ENCODE results near the gene C6orf120. TPM values are rescaled to one million over a fixed set of nuclear protein-coding genes. Genes with fewer than 3 reads are reported as not detected.

Gene C6orf120
- total RNA-seq, 1 experiment from 2014 or later: 18.6 TPM

DNA sequence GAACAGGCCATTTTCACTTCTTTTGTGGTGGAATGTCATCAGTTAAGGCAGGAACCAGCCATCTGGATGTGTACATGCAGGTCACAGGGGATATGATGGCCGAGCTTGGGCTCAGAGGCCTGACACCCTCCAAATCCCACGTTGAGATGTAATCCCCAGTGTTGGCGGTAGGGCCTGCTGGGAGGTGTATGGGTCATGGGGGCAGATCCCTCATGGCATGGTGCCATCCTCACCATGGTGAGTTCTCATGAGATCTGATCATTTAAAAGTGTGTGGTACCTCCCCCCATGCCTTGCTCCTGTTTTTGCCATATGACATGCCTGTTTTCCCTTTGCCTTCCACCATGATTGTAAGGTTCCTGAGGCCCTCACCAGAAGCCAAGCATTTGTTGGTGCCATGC lies 26.9 kb upstream of the C6orf120 start:
- DNase-seq (no peak), ATAC-seq (no peak)
- H3K79me2 ChIP-seq (ENCODE audit: low read length): no peaks in the 10 kb centered on the region
- H3K9me3 ChIP-seq (ENCODE audit: low read length): no peaks in the 10 kb centered on the region
- H3K27me3 ChIP-seq (ENCODE audit: low read length): no peaks in the 10 kb centered on the region
- intact Hi-C loops (cut with micrococcal nuclease): no loop called here
- H3K36me3 ChIP-seq (ENCODE audit: low read depth, low read length): no peaks in the 10 kb centered on the region
- POLR2A ChIA-PET (ENCODE audit: unreplicated experiment): no interaction called here
- H3F3A ChIP-seq (ENCODE audit: low read length, unreplicated experiment): no peaks in the 10 kb centered on the region
- no peak overlapping the region for H3K4me3 ChIP-seq (ENCODE audit: low read length)
- CTCF ChIA-PET: no interaction called here
- BruUV-seq (replicated peaks): no TSS peak
- H3K9me2 ChIP-seq (replicated peaks; ENCODE audit: low read length): no peaks in the 10 kb centered on the region
- H3K4me1 ChIP-seq (ENCODE audit: insufficient read depth, low read length): no peaks in the 10 kb centered on the region
- H3K27ac ChIP-seq (ENCODE audit: low read length): no peak overlapping the region
- no peaks in the 10 kb centered on the region for H4K20me1 ChIP-seq (ENCODE audit: low read length)
- H3K4me2 ChIP-seq (ENCODE audit: low read length): no peak overlapping the region
- TF ChIP-seq EZH2 (IDR thresholded peaks at IDR 0.05; ENCODE audit: low read length, unreplicated experiment) (no peak), EZH2phosphoT487 (IDR thresholded peaks at IDR 0.05; ENCODE audit: borderline replicate concordance, low read length) (no peak)
- TF ChIP-seq, protein P1, sequence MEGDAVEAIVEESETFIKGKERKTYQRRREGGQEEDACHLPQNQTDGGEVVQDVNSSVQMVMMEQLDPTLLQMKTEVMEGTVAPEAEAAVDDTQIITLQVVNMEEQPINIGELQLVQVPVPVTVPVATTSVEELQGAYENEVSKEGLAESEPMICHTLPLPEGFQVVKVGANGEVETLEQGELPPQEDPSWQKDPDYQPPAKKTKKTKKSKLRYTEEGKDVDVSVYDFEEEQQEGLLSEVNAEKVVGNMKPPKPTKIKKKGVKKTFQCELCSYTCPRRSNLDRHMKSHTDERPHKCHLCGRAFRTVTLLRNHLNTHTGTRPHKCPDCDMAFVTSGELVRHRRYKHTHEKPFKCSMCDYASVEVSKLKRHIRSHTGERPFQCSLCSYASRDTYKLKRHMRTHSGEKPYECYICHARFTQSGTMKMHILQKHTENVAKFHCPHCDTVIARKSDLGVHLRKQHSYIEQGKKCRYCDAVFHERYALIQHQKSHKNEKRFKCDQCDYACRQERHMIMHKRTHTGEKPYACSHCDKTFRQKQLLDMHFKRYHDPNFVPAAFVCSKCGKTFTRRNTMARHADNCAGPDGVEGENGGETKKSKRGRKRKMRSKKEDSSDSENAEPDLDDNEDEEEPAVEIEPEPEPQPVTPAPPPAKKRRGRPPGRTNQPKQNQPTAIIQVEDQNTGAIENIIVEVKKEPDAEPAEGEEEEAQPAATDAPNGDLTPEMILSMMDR (conservative IDR thresholded peaks at IDR 0.05; ENCODE audit: low read depth, low read length): no peak
- H2AFZ ChIP-seq (ENCODE audit: low read length): no peak overlapping the region
- H3K9ac ChIP-seq (ENCODE audit: low read length): no peak overlapping the region

DNA sequence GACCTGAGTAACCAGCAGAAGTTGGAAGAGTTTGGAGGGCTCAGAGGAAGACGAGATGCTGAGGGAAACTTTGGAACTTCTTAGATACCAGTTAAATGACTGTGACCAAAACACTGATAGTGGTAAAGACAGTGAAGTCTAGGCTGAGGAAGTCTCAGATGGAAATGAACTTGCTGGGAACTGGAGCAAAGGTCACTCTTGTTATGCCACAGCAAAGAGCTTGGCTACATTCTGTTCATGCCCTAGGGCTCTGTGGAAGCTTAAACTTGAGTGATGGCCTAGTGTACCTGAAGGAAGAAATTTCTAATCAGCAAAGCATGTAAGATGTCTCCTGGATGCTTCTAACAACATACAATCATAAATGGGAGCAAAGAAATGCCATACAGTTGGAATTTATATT lies 24.8 kb upstream of the C6orf120 start:
- no TSS peak for BruUV-seq (replicated peaks)
- Histone ChIP-seq H3K27ac (ENCODE audit: low read length) (no peak overlapping the region), H3F3A (ENCODE audit: low read length, unreplicated experiment) (no peaks in the 10 kb centered on the region), H3K4me3 (ENCODE audit: low read length) (no peak overlapping the region), H4K20me1 (ENCODE audit: low read length) (no peaks in the 10 kb centered on the region), H3K9me3 (ENCODE audit: low read length) (no peaks in the 10 kb centered on the region), H3K27me3 (ENCODE audit: low read length) (no peaks in the 10 kb centered on the region), H3K36me3 (ENCODE audit: low read depth, low read length) (no peaks in the 10 kb centered on the region; the same call in 1 of the 2 replicates), H3K4me1 (ENCODE audit: insufficient read depth, low read length) (no peaks in the 10 kb centered on the region), H3K9ac (ENCODE audit: low read length) (no peak overlapping the region), H2AFZ (ENCODE audit: low read length) (no peak overlapping the region), H3K79me2 (ENCODE audit: low read length) (no peaks in the 10 kb centered on the region), H3K4me2 (ENCODE audit: low read length) (no peak overlapping the region), H3K9me2 (replicated peaks; ENCODE audit: low read length) (no peaks in the 10 kb centered on the region)
- DNase-seq (no peak), ATAC-seq (no peak)
- intact Hi-C loops (cut with micrococcal nuclease): no loop called here
- TF ChIP-seq, protein P1 (conservative IDR thresholded peaks at IDR 0.05; ENCODE audit: low read depth, low read length): no peak
- ChIA-PET CTCF (no interaction called here), POLR2A (ENCODE audit: unreplicated experiment) (no interaction called here)

DNA sequence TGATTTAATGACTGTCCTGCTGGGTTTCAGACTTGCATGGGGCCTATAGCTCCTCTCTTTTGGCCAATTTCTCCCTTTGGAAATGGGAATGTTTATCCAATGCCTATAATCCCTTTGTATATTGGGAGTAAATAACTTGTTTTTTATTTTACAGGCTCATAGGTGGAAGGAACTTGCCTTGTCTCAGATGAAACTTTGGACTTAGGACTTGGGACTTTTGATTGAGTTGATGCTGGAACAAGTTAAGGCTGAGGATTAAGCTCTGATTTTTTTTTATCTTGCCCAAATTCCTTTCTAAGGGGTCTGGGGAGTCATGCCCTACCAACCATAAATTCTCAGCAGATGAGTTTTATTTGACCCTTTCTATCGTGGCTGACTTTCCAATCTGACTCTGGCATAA lies 23.6 kb upstream of the C6orf120 start:
- ATAC-seq (no peak), DNase-seq (no peak)
- Histone ChIP-seq H3K36me3 (ENCODE audit: low read depth, low read length) (no peaks in the 10 kb centered on the region; the same call in 1 of the 2 replicates), H4K20me1 (ENCODE audit: low read length) (no peaks in the 10 kb centered on the region), H3K27me3 (ENCODE audit: low read length) (no peaks in the 10 kb centered on the region), H3K9ac (ENCODE audit: low read length) (no peak overlapping the region), H3K4me3 (ENCODE audit: low read length) (no peak overlapping the region), H3K4me2 (ENCODE audit: low read length) (no peak overlapping the region), H3K79me2 (ENCODE audit: low read length) (no peaks in the 10 kb centered on the region), H3K9me2 (replicated peaks; ENCODE audit: low read length) (no peaks in the 10 kb centered on the region), H3K9me3 (ENCODE audit: low read length) (no peaks in the 10 kb centered on the region), H2AFZ (ENCODE audit: low read length) (no peak overlapping the region), H3K27ac (ENCODE audit: low read length) (no peak overlapping the region), H3K4me1 (ENCODE audit: insufficient read depth, low read length) (no peaks in the 10 kb centered on the region), H3F3A (ENCODE audit: low read length, unreplicated experiment) (no peaks in the 10 kb centered on the region)
- TF ChIP-seq, protein P1 (conservative IDR thresholded peaks at IDR 0.05; ENCODE audit: low read depth, low read length): no peak
- TF ChIP-seq EZH2phosphoT487 (IDR thresholded peaks at IDR 0.05; ENCODE audit: borderline replicate concordance, low read length) (no peak), EZH2 (IDR thresholded peaks at IDR 0.05; ENCODE audit: low read length, unreplicated experiment) (no peak)
- ChIA-PET CTCF (no interaction called here), POLR2A (ENCODE audit: unreplicated experiment) (no interaction called here)
- BruUV-seq (replicated peaks): no TSS peak
- intact Hi-C loops (cut with micrococcal nuclease): no loop called here

Data from PC-3 (cell line).